ENCODE measurements around the gene SGPL1. TPM values are rescaled to one million over a fixed set of nuclear protein-coding genes. Genes with fewer than 3 reads are reported as not detected.

The SGPL1 gene
- total RNA-seq, 1 experiment from 2014 or later, result 52.6 TPM

DNA sequence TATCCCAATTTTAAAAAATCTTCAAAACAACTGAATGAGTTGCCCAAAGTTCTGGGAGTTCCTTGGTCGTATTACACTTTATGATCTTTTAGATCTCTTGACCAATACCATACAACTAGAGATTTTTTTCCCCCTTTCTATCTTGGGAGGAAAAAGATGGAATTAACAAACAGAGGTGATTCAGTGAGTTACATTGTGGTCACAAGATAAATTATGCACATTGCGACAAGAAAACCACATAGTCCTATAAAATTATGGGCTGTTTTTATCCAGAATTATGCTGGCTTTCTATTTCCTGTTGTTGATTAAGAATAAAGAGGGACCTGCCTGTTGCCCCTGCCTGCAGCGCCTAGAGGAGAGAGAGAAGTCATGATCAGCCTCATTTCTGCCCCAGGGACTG is 8.2 kb upstream of the SGPL1 start:
- Mint-ChIP-seq H3K4me1 (peaks cover 21 to 22% of the 10 kb centered on the region in 2 experiments), H3K36me3 (ENCODE audit: insufficient read depth in 1 of 3, low read depth in 3 of 3) (no peaks in the 10 kb centered on the region), H3K9me3 (no peaks in the 10 kb centered on the region; a peak in 1 of 5 replicates), H3K4me3 (no peak overlapping the region), H3K27me3 (ENCODE audit: low read depth) (no peaks in the 10 kb centered on the region; the same call in 1 of the 2 replicates), H3K27ac (no peak overlapping the region)
- Histone ChIP-seq H2BK5ac (ENCODE audit: insufficient read length, low read length) (no peak overlapping the region), H2BK12ac (ENCODE audit: insufficient read length, low read depth, low read length) (no peak overlapping the region), H2BK20ac (ENCODE audit: low read depth, low read length, poor library complexity, severe bottlenecking) (no peak overlapping the region), H3K9me3 (ENCODE audit: control insufficient read depth, low read depth, low read length) (no peaks in the 10 kb centered on the region), H4K91ac (ENCODE audit: insufficient read length, low read depth, low read length) (no peak overlapping the region), H2BK120ac (ENCODE audit: low read depth, low read length, poor library complexity, severe bottlenecking) (no peak overlapping the region), H3K23ac (ENCODE audit: insufficient read length, low read depth, low read length) (no peak overlapping the region), H2AFZ (ENCODE audit: low read length) (no peak overlapping the region), H3T11ph (ENCODE audit: low read length) (no peak overlapping the region), H3K18ac (ENCODE audit: insufficient read length, low read depth, low read length) (no peak overlapping the region), H3K56ac (ENCODE audit: insufficient read length, low read depth, low read length) (no peak overlapping the region), H3K4me2 (ENCODE audit: insufficient read depth, insufficient read length, low read length) (no peak overlapping the region), H2AK5ac (ENCODE audit: insufficient read length, low read length) (no peak overlapping the region), H3K27me3 (ENCODE audit: insufficient read depth, low read length) (no peaks in the 10 kb centered on the region), H4K8ac (replicated peaks; ENCODE audit: insufficient read length, low read depth, low read length) (no peak overlapping the region), H4K20me1 (ENCODE audit: control insufficient read depth, insufficient read depth, insufficient read length) (no peaks in the 10 kb centered on the region), H3K23me2 (ENCODE audit: insufficient read length, low read depth, low read length, poor library complexity, severe bottlenecking) (no peaks in the 10 kb centered on the region), H3K4ac (ENCODE audit: low read depth, low read length) (no peak overlapping the region), H3K79me2 (ENCODE audit: insufficient read depth, low read length) (no peaks in the 10 kb centered on the region), H3K79me1 (ENCODE audit: insufficient read depth, low read depth, low read length, poor library complexity, severe bottlenecking) (no peaks in the 10 kb centered on the region), H3K9ac (ENCODE audit: extremely low read depth, insufficient read length, low read length) (no peak overlapping the region), H3K27ac (ENCODE audit: insufficient read length, low read depth, low read length) (no peak overlapping the region), H3K4me1 (ENCODE audit: insufficient read depth, low read length) (peaks cover 6% of the 10 kb centered on the region; the same call in 1 of the 2 replicates), H3K14ac (ENCODE audit: insufficient read depth, low read length) (no peak overlapping the region), H4K5ac (ENCODE audit: insufficient read length, low read depth, low read length) (no peak overlapping the region), H2BK15ac (ENCODE audit: low read depth, low read length) (no peak overlapping the region)
- no peak for DNase-seq
- no CpG with 5 or more reads among the region's 3 CpGs for WGBS (ENCODE audit: extremely low coverage, insufficient read length, low lambda C conversion rate)
- TF ChIP-seq, protein P1, sequence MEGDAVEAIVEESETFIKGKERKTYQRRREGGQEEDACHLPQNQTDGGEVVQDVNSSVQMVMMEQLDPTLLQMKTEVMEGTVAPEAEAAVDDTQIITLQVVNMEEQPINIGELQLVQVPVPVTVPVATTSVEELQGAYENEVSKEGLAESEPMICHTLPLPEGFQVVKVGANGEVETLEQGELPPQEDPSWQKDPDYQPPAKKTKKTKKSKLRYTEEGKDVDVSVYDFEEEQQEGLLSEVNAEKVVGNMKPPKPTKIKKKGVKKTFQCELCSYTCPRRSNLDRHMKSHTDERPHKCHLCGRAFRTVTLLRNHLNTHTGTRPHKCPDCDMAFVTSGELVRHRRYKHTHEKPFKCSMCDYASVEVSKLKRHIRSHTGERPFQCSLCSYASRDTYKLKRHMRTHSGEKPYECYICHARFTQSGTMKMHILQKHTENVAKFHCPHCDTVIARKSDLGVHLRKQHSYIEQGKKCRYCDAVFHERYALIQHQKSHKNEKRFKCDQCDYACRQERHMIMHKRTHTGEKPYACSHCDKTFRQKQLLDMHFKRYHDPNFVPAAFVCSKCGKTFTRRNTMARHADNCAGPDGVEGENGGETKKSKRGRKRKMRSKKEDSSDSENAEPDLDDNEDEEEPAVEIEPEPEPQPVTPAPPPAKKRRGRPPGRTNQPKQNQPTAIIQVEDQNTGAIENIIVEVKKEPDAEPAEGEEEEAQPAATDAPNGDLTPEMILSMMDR (conservative IDR thresholded peaks at IDR 0.05), result no peak
